Measurements from ENCODE around the gene FAM47E. TPM values are rescaled to one million over a fixed set of nuclear protein-coding genes. Genes with fewer than 3 reads are reported as not detected.

Gene FAM47E
- total and polyA plus RNA-seq, 2 of the 13 experiments (the other 11 are each of a cell fraction or from before 2014, with no cell fraction given): 0.33 to 0.66 TPM

- TF ChIP-seq ZNF274 (CRISPR knock-in tag; IDR thresholded peaks at IDR 0.05) (no peak), MIXL1 (CRISPR knock-in tag; IDR thresholded peaks at IDR 0.05) (no peak; the same call in 1 of the 2 replicates), ZNF142 (CRISPR knock-in tag; IDR thresholded peaks at IDR 0.05) (no peak; the same call in 1 of the 2 replicates), POLR2A (IDR thresholded peaks at IDR 0.05; ENCODE audit: insufficient read depth in 1 of 2, low read depth in 2 of 2, low read length in 2 of 2) (peak; percentile 34 to 76; a peak in 3 of 4 replicates), PHF20 (CRISPR knock-in tag; IDR thresholded peaks at IDR 0.05) (peak; percentile 36; the same call in 1 of the 2 replicates), NFAT5 (CRISPR knock-in tag; IDR thresholded peaks at IDR 0.05) (peak; percentile 84; the same call in 1 of the 2 replicates), MLX (CRISPR knock-in tag; IDR thresholded peaks at IDR 0.05) (peak; percentile 81), KMT2B (CRISPR knock-in tag; IDR thresholded peaks at IDR 0.05) (peak; percentile 64; the same call in 1 of the 2 replicates), HINFP (CRISPR knock-in tag; IDR thresholded peaks at IDR 0.05; ENCODE audit: low read depth) (0 out of 2 replicates have a peak, but pooled peaks have one; percentile 60), ZNF543 (CRISPR knock-in tag; IDR thresholded peaks at IDR 0.05) (peak; percentile 84)
Measured at GRCh38 chr4:76305971-76306881, 54.7 kb downstream of the FAM47E start, which contains the start of gene STBD1 (continued).
